Thyroid gland (tissue), 4 donors: ENCODE measurements around the gene CAPN13.

Experiments
- POLR2A ChIP-seq, 2 donors: fragments of 450-650 bp; IDR thresholded peaks; one replicate each; pipeline ENCODE4 v1.6.1; 2017; ENCODE audit warnings: antibody characterized with exemption in 2 of 2, mild to moderate bottlenecking in 2 of 2, moderate library complexity in 1 of 2
- TF ChIP-seq, protein P1 (sequence below), 6 experiments: fragments of 200-600 bp in 3 of 6; fragments of 450-650 bp in 3 of 6; sonication (generic) in 3 of 6; IDR thresholded peaks; one replicate each; pipeline ENCODE4 v1.5.1; 2016 to 2019; ENCODE audit warnings: antibody characterized with exemption in 6 of 6, mild to moderate bottlenecking in 2 of 6, inconsistent platforms in 1 of 6, moderate library complexity in 1 of 6

- TF ChIP-seq, protein P1, sequence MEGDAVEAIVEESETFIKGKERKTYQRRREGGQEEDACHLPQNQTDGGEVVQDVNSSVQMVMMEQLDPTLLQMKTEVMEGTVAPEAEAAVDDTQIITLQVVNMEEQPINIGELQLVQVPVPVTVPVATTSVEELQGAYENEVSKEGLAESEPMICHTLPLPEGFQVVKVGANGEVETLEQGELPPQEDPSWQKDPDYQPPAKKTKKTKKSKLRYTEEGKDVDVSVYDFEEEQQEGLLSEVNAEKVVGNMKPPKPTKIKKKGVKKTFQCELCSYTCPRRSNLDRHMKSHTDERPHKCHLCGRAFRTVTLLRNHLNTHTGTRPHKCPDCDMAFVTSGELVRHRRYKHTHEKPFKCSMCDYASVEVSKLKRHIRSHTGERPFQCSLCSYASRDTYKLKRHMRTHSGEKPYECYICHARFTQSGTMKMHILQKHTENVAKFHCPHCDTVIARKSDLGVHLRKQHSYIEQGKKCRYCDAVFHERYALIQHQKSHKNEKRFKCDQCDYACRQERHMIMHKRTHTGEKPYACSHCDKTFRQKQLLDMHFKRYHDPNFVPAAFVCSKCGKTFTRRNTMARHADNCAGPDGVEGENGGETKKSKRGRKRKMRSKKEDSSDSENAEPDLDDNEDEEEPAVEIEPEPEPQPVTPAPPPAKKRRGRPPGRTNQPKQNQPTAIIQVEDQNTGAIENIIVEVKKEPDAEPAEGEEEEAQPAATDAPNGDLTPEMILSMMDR (IDR thresholded peaks at IDR 0.05): no peak
- no peak for TF ChIP-seq POLR2A (IDR thresholded peaks at IDR 0.05)
Measured at GRCh38 chr2:30675758-30676157, 131.5 kb downstream of the CAPN13 start.
